CD4-positive, alpha-beta T cell treated with Interleukin-4 for 4 hours (primary cell): ENCODE measurements around the gene TRAF6.
"Not testable (repeated sequence)": the region's sequence is repeated elsewhere in the genome, so short reads cannot be mapped to it uniquely, and the experiment has no call there.

Source experiments
- DNase-seq: peaks from one replicate; pipeline ENCODE4 v3.0.0-alpha.2; 2020

Gene TRAF6

DNA sequence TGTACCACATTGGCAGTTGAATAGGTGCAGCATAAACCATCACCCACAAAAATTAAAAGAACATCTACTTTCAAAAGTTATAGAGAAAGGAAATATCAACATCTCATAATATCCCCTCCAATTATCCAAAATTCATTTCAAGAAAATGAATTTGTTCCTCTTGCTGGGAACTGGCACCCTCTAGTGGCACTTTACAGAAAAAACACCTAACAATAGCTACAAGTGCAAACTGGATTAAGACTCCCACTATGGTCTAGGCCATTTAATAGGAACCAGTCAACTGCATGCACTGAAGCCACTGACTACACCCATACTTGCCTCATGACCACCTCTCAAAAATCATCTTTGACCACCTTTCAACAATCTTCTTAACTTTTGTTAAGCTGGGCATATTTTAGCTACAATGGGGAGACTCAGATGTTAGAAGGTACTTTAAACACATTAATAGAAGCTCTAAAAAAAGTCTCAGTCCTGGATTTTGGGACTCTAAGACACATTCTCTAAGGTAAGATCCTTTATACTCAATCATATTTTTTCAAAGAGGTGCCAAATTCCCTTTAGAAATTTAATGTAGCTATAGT is 17.3 kb downstream of the TRAF6 start:
- DNase-seq, result peak; percentile 68

DNA sequence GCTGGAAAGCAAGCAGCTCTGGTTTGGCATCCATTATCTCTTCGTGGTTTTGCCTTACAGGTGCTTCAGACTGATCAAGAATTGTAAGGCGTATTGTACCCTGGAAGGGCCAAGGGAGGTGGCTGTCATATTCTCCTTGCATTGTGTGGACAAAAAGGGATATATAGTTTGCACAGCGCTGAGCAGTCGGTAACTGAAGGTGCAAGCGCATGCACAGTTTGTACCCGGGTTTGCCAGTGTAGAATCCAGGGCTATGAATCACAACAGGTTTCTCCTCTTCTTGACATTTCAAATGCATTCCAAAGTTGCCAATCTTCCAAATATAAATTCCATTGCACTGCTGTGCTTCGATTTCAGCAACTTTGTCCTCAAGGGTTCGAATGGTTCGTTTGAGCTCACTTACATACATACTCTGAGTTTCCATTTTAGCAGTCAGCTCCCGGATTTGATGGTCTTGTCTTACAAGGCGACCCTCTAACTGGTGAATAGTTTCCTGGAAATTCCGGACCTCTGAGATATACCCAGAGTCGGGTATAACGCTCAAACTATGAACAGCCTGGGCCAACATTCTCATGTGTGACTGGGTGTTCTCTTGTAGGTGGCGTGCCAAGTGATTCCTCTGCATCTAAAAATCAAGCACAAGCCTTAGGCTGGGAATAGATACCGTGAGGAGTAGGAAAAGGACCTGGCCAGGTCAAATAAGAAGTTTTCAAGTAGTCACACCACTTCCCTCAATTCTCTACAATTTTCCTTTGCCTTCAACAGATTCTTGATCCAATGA is 19.9 kb downstream of the TRAF6 start:
- DNase-seq, result no peak

- DNase-seq, result no peak
Measured at GRCh38 chr11:36488096-36488495, 22.0 kb downstream of the TRAF6 start.

- no peak for DNase-seq
Measured at GRCh38 chr11:36487619-36488018, 22.5 kb downstream of the TRAF6 start.

- DNase-seq, result no peak
Measured at GRCh38 chr11:36485298-36486002, 24.6 kb downstream of the TRAF6 start.

DNA sequence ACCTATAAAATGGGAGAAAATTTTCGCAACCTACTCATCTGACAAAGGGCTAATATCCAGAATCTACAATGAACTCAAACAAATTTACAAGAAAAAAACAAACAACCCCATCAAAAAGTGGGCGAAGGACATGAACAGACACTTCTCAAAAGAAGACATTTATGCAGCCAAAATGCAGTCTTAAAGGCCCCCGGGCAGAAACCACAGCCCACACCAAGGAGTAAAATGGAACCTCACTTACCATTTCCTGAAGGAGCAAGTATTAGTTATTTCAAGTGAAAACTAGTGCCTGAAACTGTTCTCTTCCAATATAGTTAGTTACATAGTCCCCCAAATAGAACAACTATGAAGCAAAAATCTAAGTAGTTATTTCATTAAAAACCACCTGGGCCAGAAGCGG is 27.0 kb downstream of the TRAF6 start:
- DNase-seq, result not testable (repeated sequence)

DNA sequence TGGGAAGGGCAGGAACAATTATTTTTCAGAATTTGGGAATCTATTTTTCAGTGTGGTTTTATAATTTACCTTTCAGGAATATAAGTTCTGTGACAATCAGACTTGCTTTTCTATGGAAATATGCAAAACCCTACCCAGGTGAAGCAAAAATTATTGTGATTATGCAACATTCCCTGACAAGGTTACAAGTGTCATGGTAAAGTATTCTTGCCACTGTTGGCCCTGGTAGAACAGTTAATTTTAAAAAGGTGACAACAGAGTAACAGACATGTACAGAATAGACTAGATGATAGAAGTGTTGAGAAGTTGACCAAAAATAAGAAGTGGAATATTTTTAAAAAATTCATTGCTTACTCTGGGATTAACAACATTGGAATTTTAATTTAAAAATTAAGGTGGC is 29.2 kb downstream of the TRAF6 start:
- DNase-seq, result no peak

GRCh38 chr11:36478700-36479329 is 31.3 kb downstream of the TRAF6 start:
- peak; percentile 53 for DNase-seq

DNA sequence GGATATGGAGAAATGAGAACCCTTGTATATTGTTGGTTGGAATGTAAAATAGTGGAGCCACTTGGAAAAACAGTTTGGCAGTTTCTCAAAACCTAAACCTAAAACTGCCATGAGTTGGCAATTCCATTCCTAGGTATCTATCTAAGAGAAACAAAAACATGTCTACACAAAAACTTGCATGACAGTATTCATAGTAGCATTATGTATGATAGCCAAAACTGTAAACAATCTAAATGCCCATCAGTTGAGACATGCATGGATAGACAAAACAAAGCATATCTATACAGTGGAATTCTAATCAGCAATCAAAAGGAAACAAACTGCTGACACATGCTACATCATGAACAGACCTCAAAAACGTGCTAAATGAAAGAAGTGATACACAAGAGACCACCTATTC is 34.9 kb downstream of the TRAF6 start:
- DNase-seq, result no peak

DNA sequence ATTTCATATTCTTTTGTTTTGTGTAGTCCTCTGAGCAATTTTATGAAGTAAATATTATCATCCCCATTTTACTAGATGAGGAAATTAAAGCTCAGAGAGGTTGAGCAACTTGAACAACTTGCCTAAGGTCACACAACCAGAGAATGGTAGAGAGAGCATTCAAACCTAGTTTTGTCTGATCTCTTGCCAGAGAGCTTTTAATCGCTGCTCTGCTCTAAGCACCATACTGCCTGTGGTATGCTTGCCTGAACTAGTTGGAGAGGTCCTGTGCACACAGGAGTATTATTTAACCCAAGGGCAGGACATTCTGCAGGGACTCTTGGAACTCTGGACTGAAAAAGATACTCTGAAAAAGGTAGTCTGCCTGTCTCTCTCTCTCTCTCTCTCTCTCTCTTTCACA is 38.5 kb downstream of the TRAF6 start:
- no peak for DNase-seq

DNA sequence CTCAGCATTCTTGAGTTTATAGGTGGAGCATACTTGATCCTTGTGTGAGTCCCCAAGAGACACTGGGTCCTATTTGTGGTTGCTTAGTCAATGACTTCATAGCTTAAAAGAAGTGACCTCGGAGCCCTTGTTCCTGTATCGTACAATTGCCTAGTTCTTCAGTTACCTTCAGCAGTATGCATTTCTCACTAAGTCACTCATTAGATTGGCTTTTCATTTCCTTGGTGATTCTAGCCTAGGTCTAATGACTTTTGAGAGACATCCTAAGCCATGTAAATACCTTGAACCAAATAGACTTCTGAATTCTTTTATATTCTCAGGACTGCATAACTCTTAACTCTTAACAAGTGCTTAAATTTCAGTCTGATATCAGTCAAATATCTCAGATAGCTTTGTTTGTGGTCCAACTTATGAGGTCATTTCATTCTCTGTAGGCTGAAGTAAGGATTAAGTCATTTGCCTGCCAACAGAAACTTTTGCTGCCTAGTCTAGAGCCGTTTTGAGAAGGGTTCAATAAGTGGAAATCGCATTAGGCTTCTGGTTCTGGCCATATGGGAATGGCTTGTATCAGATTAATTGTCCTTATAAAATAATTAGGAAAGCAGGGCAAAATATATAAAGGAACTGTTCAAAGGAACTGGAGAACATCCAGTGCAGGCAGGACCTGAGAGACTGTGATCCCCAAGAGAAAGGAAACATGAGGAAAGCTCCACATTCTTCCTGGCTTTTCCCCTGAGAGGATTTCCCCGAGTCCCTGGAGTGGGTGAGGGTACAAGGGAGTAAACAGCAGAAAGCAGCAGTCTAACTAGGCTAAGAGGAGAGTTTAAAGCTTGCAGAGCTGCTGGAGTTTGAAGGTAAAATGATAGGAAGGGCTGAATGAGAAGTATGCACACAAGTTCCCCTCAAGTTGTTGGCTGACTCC is 39.9 kb downstream of the TRAF6 start:
- DNase-seq, result no peak

DNA sequence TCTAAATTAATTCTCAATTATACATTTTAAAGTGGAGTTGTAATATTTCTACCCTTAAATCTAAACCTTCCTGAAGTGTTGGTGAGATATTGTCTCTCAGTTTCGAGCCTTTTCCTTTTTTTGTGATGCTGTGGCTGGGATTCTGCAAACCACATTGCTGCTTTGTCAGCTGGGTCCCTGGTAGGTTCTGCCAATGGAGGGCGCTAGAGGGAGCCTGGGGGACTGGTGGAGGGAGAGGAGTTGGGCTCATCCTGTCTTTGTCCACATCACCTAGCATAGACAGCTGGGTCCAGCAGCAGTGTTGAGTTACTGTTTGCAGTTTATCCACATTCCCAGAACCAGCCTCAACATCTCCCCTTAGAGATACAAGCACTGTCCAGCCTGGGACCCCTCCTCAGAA is 41.0 kb downstream of the TRAF6 start:
- no peak for DNase-seq

DNA sequence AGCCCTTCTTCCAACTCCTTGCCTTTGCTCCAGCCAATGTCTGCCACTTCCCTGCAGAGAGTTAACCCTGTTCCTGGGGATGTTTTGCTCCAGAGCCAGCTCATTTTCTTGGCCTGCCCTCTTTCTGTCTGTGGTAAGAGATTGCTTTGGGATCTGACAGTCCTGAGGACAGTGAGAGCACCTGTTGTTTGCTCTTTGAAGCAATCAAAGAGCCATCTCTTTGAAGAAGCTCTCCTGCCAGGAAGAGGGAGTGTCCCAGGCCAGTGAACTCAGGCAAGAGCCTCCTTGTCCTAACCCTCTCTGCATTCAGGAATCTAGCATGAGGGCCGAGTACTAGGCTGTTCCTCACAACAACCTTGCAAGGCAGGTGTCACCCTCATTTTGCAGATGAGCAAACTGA is 42.2 kb downstream of the TRAF6 start:
- DNase-seq, result no peak

DNA sequence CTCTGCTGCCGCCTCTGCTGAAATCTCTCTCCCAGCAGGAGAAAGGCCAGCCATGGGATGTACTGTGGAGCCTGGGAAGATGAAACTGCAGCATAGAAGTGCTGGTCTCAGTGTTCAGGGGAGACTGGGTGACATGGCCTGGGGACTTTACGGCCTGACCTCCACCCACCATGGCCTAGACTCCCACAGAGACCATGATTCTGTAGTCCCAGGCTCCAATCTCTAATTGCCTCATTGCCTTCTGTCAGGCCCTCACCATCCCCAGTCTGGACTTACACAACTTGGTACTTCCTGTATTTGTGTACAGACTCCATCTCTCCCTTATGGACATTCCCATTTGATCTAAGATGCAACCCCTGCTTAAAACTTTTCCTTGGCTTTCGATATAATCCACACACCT is 43.1 kb downstream of the TRAF6 start:
- no peak for DNase-seq

- peak; percentile 39 for DNase-seq
Measured at GRCh38 chr11:36465449-36466163, 44.5 kb downstream of the TRAF6 start.

GRCh38 chr11:36464720-36465119 is 45.4 kb downstream of the TRAF6 start:
- DNase-seq, result no peak

DNA sequence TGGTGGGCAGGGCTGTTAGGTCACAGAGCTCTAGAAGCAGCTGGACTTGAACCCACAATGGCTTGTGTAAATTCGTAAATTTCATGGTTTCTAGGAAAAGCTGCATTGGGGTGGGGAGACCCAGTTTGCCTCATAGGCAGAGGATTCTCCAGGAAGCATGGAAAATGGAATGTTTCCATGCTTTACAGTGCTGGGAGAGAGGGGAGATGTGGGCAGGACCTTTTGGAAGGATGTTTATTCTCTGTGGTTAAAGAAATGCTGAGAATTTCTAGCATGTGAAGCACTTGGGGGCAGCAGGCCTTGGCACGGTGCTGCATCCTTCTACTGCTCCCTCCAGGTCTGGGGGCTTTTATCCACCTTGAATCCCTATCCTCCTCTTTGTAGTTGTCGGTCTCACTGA is 46.3 kb downstream of the TRAF6 start:
- no peak for DNase-seq

- no peak for DNase-seq
Measured at GRCh38 chr11:36462321-36462720, 47.8 kb downstream of the TRAF6 start.

DNA sequence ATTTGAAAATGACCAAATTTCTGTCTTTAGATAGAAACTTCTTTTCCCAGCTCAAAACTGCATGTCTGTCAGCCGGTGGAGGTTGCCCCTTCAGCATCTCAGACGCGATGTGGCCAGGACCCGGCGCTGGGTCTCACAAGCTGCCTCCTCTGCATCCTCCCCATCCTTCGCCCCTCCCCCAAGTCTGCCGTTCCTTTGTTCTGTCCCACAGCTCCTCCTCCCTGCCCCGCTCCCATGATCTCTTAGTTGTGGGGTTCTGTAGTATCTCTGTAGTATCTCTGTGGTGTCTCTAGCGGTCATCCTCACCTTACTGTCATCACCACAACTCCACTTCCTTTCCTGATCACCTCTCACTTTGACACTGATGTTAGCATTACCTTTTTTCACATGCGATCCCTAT is 49.9 kb downstream of the TRAF6 start:
- no peak for DNase-seq

GRCh38 chr11:36459046-36459445 is 51.0 kb downstream of the TRAF6 start:
- DNase-seq, result no peak

DNA sequence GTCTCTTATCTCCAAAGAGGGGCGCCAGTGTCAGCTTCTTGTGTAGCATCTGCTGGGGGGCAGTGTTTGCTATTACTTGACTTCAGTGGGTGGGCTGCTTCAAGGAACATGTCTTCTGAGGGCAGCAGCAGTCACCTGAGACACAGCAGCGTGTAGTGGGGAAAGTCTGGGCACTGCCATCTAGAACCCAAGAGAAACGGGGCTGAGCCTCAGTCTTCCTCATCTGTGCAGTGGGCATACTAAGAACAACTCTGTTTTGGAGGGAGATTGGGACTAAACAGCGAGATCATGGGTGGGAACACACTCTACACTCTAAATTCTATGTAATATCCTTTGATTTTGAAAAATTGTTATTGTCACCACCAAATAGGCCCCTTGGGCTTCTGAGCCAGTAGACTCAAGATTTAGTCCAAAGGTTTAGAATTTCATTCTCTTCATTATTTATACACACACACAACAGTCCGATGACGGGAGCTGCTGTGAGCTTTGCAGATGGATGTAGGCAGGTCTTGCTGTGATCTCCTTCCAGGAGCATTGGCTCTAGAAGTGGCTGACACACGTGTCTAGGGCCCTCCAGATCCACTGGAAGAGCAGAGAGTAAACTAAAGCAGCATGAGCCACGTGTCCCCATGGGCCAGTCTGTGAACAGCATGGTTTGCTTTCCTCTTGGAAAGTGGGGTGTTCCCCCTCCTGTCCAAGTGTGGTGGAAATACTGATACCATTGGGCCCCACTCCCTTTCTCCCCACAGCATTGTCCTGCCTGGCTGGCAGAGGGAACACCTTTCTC is 51.8 kb downstream of the TRAF6 start:
- DNase-seq, result no peak
